SU-DHL-6 (cell line): ENCODE measurements around the gene IGSF22.

ENCODE experiments used
- H2AFZ ChIP-seq: fragments of 200-600 bp; sonication (generic); 2 replicates; pipeline ENCODE4 v1.6.1; 2014; ENCODE audit warnings: low read depth, mild to moderate bottlenecking, moderate library complexity, mixed read lengths, antibody characterized with exemption, low read length; ENCODE audit not compliant: severe bottlenecking
- H3F3A ChIP-seq: fragments of 200-600 bp; shearing (Covaris generic); 2 replicates; pipeline ENCODE4 v1.6.0; 2016; ENCODE audit warnings: antibody characterized with exemption, mild to moderate bottlenecking; ENCODE audit not compliant: insufficient read depth
- H3K27ac ChIP-seq: fragments of 200-600 bp; sonication (generic); 2 replicates; pipeline ENCODE4 v1.5.1; 2016; ENCODE audit warnings: low read depth, mild to moderate bottlenecking, low read length, moderate library complexity, mixed read lengths
- H3K27me3 ChIP-seq: fragments of 200-600 bp; sonication (generic), shearing (Covaris generic); 2 replicates; pipeline ENCODE4 v1.6.0; 2014; ENCODE audit warnings: mild to moderate bottlenecking, low read length
- H3K36me3 ChIP-seq: fragments of 200-600 bp; sonication (generic); 2 replicates; pipeline ENCODE4 v1.6.1; 2014; ENCODE audit warnings: mild to moderate bottlenecking, low read length, mixed read lengths
- H3K4me2 ChIP-seq: fragments of 300-600, 200-600 bp; shearing (Covaris generic), sonication (generic); 2 replicates; pipeline ENCODE4 v1.6.0; 2014; ENCODE audit warnings: low read length, low read depth, mild to moderate bottlenecking; ENCODE audit not compliant: poor library complexity, severe bottlenecking
- H3K4me3 ChIP-seq: fragments of 200-600 bp; sonication (generic); 2 replicates; pipeline ENCODE4 v1.5.1; 2014; ENCODE audit warnings: antibody characterized with exemption, low read length, mild to moderate bottlenecking, mixed read lengths; ENCODE audit not compliant: insufficient read depth, poor library complexity, severe bottlenecking
- H3K79me2 ChIP-seq: fragments of 200-600 bp; sonication (generic); 2 replicates; pipeline ENCODE4 v1.6.1; 2014; ENCODE audit warnings: mild to moderate bottlenecking, low read length, moderate library complexity; ENCODE audit not compliant: insufficient read depth
- H3K9ac ChIP-seq: fragments of 200-600 bp; sonication (generic); 2 replicates; pipeline ENCODE4 v1.7.0; 2014; ENCODE audit warnings: mild to moderate bottlenecking, low read length
- H3K9me2 ChIP-seq: fragments of 200-600 bp; sonication (generic); replicated peaks from 2 replicates; pipeline ENCODE4 v1.6.1; 2014; ENCODE audit warnings: low read length; ENCODE audit not compliant: insufficient read depth
- H3K9me3 ChIP-seq: fragments of 200-600 bp; sonication (generic); 2 replicates; pipeline ENCODE4 v1.6.1; 2014; ENCODE audit warnings: low read length, mixed read lengths; ENCODE audit not compliant: insufficient read depth
- H4K20me1 ChIP-seq: fragments of 200-600 bp; sonication (generic); 2 replicates; pipeline ENCODE4 v1.6.1; 2014; ENCODE audit warnings: low read depth, mild to moderate bottlenecking, antibody characterized with exemption, low read length, moderate library complexity, mixed read lengths
- EZH2phosphoT487 ChIP-seq: fragments of 200-600 bp; sonication (generic), shearing (Covaris generic); conservative IDR thresholded peaks from 2 replicates; pipeline ENCODE4 v1.6.1; 2018; ENCODE audit warnings: mild to moderate bottlenecking, antibody characterized with exemption, low read length, moderate library complexity, mixed read lengths
- TF ChIP-seq, protein P1 (sequence below): fragments of 200-600 bp; sonication (generic); IDR thresholded peaks from one replicate; pipeline ENCODE4 v1.5.1; 2017; ENCODE audit warnings: antibody characterized with exemption, mild to moderate bottlenecking, low read length, moderate library complexity; ENCODE audit not compliant: insufficient read depth, poor library complexity, severe bottlenecking

The IGSF22 gene

DNA sequence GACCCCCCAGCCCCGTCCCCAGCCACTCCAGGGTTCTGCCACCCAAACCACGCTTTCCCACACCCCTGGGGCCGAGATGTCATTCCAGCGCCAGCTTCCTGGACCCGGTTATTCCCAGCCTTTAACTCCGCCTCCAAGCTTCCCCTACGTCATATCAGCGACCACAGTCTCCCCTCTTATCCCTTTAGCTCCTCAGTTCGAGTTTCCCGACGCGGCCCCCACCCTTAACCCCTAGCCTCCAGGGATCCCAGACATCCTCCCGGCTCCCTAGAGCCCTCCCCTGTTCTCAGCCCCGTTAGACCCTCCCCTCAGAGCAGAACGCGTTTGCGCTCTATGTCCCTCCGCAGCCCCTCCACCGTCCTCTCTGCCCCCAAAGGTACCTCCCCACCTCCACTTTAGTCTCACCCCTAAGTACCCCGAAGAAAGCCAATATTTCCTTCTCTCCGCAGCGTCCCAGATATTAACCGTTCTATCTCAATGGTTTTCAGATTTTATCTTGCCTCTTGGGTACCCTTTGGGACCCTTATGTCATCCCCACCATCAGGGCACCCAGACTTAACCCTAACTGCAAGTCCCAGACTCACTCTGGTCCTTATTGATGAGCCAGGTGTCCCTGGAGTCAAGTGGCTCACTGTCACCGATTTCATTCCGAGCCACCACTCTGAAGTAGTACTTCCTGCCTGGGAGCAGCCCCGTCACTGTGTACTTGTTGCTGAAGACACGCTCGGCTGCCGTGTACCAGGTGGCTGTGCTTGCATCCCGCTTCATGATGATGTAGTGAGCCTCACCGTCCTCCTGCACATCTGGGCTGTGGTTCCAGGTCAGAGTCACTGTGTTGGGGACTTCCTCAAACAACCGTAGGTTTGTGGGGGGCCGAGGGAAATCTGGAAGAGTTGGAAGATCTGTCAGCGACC, 19.4 kb downstream of the IGSF22 start:
- Histone ChIP-seq H3K27me3 (no peaks in the 10 kb centered on the region), H3K4me2 (no peak overlapping the region), H3F3A (no peaks in the 10 kb centered on the region), H3K36me3 (no peaks in the 10 kb centered on the region), H3K4me3 (no peak overlapping the region), H4K20me1 (no peaks in the 10 kb centered on the region), H3K9me2 (no peaks in the 10 kb centered on the region), H3K79me2 (no peaks in the 10 kb centered on the region), H3K9me3 (no peaks in the 10 kb centered on the region), H2AFZ (no peak overlapping the region), H3K9ac (no peak overlapping the region), H3K27ac (no peak overlapping the region)
- no peak for TF ChIP-seq EZH2phosphoT487
- TF ChIP-seq, protein P1, sequence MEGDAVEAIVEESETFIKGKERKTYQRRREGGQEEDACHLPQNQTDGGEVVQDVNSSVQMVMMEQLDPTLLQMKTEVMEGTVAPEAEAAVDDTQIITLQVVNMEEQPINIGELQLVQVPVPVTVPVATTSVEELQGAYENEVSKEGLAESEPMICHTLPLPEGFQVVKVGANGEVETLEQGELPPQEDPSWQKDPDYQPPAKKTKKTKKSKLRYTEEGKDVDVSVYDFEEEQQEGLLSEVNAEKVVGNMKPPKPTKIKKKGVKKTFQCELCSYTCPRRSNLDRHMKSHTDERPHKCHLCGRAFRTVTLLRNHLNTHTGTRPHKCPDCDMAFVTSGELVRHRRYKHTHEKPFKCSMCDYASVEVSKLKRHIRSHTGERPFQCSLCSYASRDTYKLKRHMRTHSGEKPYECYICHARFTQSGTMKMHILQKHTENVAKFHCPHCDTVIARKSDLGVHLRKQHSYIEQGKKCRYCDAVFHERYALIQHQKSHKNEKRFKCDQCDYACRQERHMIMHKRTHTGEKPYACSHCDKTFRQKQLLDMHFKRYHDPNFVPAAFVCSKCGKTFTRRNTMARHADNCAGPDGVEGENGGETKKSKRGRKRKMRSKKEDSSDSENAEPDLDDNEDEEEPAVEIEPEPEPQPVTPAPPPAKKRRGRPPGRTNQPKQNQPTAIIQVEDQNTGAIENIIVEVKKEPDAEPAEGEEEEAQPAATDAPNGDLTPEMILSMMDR: no peak

DNA sequence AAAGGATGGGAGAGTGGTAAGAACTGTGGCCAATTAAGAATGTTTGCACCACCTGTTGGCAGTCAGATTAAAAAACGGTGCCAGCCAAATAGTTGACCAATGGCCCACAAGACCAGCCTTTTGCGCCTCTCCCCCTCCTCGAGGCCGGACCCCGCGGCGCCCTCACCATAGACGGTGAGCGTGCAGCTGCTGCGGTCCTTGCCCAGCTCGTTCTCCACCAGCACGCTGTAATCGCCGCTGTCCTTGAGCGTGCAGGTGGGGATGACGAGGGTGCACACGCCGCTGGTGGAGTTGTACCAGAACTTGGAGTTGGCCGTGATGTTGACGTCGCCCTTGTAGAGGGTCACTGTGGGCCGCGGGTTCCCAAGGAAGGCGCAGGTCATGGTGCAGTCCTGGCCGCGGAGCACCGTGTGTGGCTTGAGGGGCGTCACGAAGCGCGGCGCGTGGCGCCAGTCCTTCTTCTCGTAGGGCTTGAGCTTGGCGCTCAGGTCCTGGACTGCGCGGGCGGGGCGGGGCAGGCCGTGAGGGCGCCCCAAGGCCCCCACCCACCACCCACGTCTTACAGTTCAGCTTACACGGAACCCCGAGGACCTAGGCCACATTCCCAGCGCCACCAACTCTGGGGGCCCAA, 20.2 kb downstream of the IGSF22 start:
- no peak overlapping the region for H2AFZ ChIP-seq
- H3K27ac ChIP-seq: no peak overlapping the region
- no peak for TF ChIP-seq EZH2phosphoT487
- TF ChIP-seq, protein P1: no peak
- no peaks in the 10 kb centered on the region for H3K9me2 ChIP-seq
- no peak overlapping the region for H3K9ac ChIP-seq
- no peaks in the 10 kb centered on the region for H3K36me3 ChIP-seq
- H3F3A ChIP-seq: no peaks in the 10 kb centered on the region
- H3K27me3 ChIP-seq: no peaks in the 10 kb centered on the region
- no peaks in the 10 kb centered on the region for H3K79me2 ChIP-seq
- no peak overlapping the region for H3K4me2 ChIP-seq
- no peak overlapping the region for H3K4me3 ChIP-seq
- H4K20me1 ChIP-seq: no peaks in the 10 kb centered on the region
- H3K9me3 ChIP-seq: no peaks in the 10 kb centered on the region

- Histone ChIP-seq H4K20me1 (no peaks in the 10 kb centered on the region), H3K36me3 (no peaks in the 10 kb centered on the region), H3K9ac (no peak overlapping the region), H3K27me3 (no peaks in the 10 kb centered on the region), H3K27ac (no peak overlapping the region), H3K4me3 (no peak overlapping the region), H3F3A (no peaks in the 10 kb centered on the region), H3K79me2 (no peaks in the 10 kb centered on the region), H3K9me2 (no peaks in the 10 kb centered on the region), H3K9me3 (no peaks in the 10 kb centered on the region), H2AFZ (no peak overlapping the region), H3K4me2 (no peak overlapping the region)
- TF ChIP-seq, protein P1: no peak
- TF ChIP-seq EZH2phosphoT487: no peak
Observed at GRCh38 chr11:18704698-18705097, 21.3 kb downstream of the IGSF22 start.
